ENCODE measurements around the gene CDC45.

Gene CDC45

DNA sequence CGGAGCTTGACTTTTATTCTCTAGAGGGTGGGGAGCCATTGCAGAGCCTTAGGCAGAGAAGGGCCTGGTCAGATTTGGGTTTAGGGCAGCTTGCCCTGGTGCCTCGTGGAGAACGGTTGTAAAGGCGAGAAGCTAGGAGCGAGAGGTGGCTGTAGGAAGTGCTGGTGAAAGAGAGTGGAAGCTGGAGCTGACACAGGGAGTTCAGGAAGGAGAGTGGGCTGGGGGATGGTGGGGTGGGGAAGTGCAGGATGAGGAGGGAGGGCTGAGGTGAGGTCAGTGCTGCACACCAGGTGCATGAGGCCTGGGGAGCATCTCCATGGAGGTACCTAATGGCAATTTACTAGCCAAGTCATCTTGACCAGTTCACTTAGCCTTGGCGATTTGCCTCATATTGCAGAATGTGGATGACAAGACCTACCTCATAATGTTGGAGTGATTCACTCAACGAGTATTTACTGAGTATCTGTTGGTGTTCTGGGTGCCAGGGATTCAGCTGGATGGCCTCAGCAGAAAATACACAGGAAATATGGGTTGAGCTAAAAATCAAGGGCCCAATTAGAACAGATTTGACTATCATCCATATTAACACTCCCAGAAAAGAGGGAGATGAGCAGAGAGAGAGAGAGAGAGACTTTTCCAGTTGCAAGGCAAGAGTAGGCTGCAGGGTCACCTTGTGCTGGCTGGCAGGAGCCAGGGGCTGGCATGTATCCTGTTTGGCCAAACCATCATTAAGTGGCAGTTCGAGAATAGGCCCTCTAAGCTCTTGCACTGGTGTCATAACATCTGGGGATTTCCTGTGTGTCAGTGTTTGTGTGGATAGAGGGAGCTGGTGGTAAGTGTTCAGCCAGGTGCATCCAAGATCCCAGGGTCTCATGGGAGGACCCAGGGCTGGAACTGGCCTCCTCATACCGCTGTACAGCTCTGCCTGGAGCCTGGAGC lies 88.9 kb downstream of the CDC45 start:
- in situ Hi-C loops (cut with MboI; ENCODE audit: low sequenced_read_pairs, unreplicated experiment): no loop called here
- no peak for DNase-seq (ENCODE audit: low spot score)
- no peak for TF ChIP-seq CTCF (IDR thresholded peaks at IDR 0.05; ENCODE audit: borderline replicate concordance, control extremely low read depth, extremely low read depth, insufficient read depth, missing control alignments)

DNA sequence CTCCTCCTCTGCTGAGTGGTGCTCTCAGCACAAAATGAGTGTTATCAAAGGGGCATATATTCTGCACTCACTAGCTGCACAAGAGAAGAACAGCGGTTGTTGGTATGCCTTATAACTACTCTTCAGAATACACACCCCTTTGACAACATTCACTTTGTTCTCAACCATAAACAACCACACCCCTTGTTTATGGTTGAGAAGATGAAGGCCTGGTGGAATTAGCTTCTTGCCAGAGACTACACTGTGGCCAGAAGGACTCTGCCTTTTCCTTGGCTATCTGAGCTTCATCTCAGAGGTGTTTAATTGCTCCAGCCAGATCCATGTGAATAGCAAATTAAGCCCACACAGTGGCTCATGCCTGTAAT lies 89.5 kb downstream of the CDC45 start:
- in situ Hi-C loops (cut with MboI; ENCODE audit: low sequenced_read_pairs, unreplicated experiment): no loop called here
- no peak for DNase-seq (ENCODE audit: low spot score)
- no peak for TF ChIP-seq CTCF (IDR thresholded peaks at IDR 0.05; ENCODE audit: borderline replicate concordance, control extremely low read depth, extremely low read depth, insufficient read depth, missing control alignments)

- no peak for TF ChIP-seq CTCF (IDR thresholded peaks at IDR 0.05; ENCODE audit: borderline replicate concordance, control extremely low read depth, extremely low read depth, insufficient read depth, missing control alignments)
- no peak for DNase-seq (ENCODE audit: low spot score)
- in situ Hi-C loops (cut with MboI; ENCODE audit: low sequenced_read_pairs, unreplicated experiment): no loop called here
Observed at GRCh38 chr22:19569976-19570375, 90.3 kb downstream of the CDC45 start.

Data from GM13976 (cell line).